Fibroblast of mammary gland (primary cell): ENCODE data around the gene ZIC4.

Experiments
- DNase-seq: peaks from one replicate; pipeline ENCODE4 v3.0.0-alpha.2; 2010; ENCODE audit warnings: low read depth
- H3K4me3 ChIP-seq: 2 replicates; pipeline ENCODE4 v1.5.1; 2011; ENCODE audit warnings: low read depth, mild to moderate bottlenecking, low read length, moderate library complexity; ENCODE audit not compliant: control insufficient read depth
- TF ChIP-seq, protein P1 (sequence below): conservative IDR thresholded peaks from 2 replicates; pipeline ENCODE4 v1.5.1; 2011; ENCODE audit warnings: low read depth, low read length, inconsistent platforms; ENCODE audit not compliant: control insufficient read depth, insufficient read depth

The ZIC4 gene

GRCh38 chr3:147355084-147355752, 51.1 kb downstream of the ZIC4 start:
- TF ChIP-seq, protein P1, sequence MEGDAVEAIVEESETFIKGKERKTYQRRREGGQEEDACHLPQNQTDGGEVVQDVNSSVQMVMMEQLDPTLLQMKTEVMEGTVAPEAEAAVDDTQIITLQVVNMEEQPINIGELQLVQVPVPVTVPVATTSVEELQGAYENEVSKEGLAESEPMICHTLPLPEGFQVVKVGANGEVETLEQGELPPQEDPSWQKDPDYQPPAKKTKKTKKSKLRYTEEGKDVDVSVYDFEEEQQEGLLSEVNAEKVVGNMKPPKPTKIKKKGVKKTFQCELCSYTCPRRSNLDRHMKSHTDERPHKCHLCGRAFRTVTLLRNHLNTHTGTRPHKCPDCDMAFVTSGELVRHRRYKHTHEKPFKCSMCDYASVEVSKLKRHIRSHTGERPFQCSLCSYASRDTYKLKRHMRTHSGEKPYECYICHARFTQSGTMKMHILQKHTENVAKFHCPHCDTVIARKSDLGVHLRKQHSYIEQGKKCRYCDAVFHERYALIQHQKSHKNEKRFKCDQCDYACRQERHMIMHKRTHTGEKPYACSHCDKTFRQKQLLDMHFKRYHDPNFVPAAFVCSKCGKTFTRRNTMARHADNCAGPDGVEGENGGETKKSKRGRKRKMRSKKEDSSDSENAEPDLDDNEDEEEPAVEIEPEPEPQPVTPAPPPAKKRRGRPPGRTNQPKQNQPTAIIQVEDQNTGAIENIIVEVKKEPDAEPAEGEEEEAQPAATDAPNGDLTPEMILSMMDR: no peak
- DNase-seq: no peak
- no peak overlapping the region for H3K4me3 ChIP-seq

GRCh38 chr3:147354623-147355022, 51.7 kb downstream of the ZIC4 start:
- no peak overlapping the region for H3K4me3 ChIP-seq
- TF ChIP-seq, protein P1: no peak
- no peak for DNase-seq

DNA sequence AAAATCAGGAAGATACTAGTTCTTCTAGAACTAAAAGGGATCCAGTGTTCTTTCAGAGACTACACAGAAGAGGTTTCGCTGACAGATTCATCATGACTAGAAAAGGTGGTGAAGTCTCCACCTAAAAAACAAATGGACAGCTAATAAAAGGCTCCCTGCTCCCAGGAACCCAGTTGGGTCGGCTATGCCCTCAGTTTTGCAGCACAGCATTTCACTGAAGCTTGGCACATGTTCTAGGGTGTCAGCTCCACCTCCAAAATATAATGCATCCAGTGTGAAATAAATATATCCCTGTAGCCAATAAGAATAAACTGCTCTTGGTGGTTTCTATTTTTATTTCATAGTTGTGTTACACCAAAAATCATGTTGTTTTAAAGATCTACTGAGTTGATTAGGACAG, 55.0 kb downstream of the ZIC4 start:
- no peak for DNase-seq
- no peak overlapping the region for H3K4me3 ChIP-seq
- TF ChIP-seq, protein P1: no peak

- TF ChIP-seq, protein P1: no peak
- DNase-seq: no peak
- no peak overlapping the region for H3K4me3 ChIP-seq
Observed at GRCh38 chr3:147348976-147349375, 57.4 kb downstream of the ZIC4 start.

- no peak overlapping the region for H3K4me3 ChIP-seq
- DNase-seq: no peak
- TF ChIP-seq, protein P1: no peak
Observed at GRCh38 chr3:147343926-147344325, 62.4 kb downstream of the ZIC4 start.

GRCh38 chr3:147341727-147342126, 64.6 kb downstream of the ZIC4 start:
- DNase-seq: no peak
- H3K4me3 ChIP-seq: no peak overlapping the region
- TF ChIP-seq, protein P1: no peak
